Subcutaneous adipose tissue (tissue), 4 donors: ENCODE data around the gene DLG3. TPM values are rescaled to one million over a fixed set of nuclear protein-coding genes. Genes with fewer than 3 reads are reported as not detected.

Experiments
- CTCF ChIP-seq: fragments of 450-650 bp; IDR thresholded peaks from one replicate; pipeline ENCODE4 v1.5.1; 2016; ENCODE audit warnings: low read depth, mild to moderate bottlenecking, control low read depth, antibody characterized with exemption, moderate library complexity
- total RNA-seq, 4 donors: library from RNA; depleted of rRNA; stranded (reverse); fragments of >200 nt; gene quantifications; one replicate each; pipeline ENCODE4 v1.1.0, GENCODE V29; 2016

Gene DLG3
- total RNA-seq, 4 donors from 2014 or later, result 2.5 to 3.3 (median 2.6) TPM

GRCh38 chrX:70452143-70452733 is 7.6 kb downstream of the DLG3 start:
- TF ChIP-seq CTCF, result no peak

- TF ChIP-seq CTCF, result no peak
These were observed 8.5 kb downstream of the DLG3 start for GRCh38 chrX:70453024-70453618.

GRCh38 chrX:70454441-70455365 is 10.1 kb downstream of the DLG3 start:
- TF ChIP-seq CTCF, result no peak

- TF ChIP-seq CTCF, result no peak
These were observed 10.9 kb downstream of the DLG3 start for GRCh38 chrX:70455366-70456202.

GRCh38 chrX:70456256-70456655 is 11.6 kb downstream of the DLG3 start:
- TF ChIP-seq CTCF, result no peak

GRCh38 chrX:70461026-70461425 is 16.4 kb downstream of the DLG3 start:
- TF ChIP-seq CTCF, result no peak

GRCh38 chrX:70464051-70464450 is 19.4 kb downstream of the DLG3 start:
- no peak for TF ChIP-seq CTCF
